ENCODE data around the gene FGD3.
"Not testable (repeated sequence)": the region's sequence is repeated elsewhere in the genome, so short reads cannot be mapped to it uniquely, and the experiment has no call there.

The FGD3 gene, protein sequence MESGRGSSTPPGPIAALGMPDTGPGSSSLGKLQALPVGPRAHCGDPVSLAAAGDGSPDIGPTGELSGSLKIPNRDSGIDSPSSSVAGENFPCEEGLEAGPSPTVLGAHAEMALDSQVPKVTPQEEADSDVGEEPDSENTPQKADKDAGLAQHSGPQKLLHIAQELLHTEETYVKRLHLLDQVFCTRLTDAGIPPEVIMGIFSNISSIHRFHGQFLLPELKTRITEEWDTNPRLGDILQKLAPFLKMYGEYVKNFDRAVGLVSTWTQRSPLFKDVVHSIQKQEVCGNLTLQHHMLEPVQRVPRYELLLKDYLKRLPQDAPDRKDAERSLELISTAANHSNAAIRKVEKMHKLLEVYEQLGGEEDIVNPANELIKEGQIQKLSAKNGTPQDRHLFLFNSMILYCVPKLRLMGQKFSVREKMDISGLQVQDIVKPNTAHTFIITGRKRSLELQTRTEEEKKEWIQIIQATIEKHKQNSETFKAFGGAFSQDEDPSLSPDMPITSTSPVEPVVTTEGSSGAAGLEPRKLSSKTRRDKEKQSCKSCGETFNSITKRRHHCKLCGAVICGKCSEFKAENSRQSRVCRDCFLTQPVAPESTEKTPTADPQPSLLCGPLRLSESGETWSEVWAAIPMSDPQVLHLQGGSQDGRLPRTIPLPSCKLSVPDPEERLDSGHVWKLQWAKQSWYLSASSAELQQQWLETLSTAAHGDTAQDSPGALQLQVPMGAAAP

DNA sequence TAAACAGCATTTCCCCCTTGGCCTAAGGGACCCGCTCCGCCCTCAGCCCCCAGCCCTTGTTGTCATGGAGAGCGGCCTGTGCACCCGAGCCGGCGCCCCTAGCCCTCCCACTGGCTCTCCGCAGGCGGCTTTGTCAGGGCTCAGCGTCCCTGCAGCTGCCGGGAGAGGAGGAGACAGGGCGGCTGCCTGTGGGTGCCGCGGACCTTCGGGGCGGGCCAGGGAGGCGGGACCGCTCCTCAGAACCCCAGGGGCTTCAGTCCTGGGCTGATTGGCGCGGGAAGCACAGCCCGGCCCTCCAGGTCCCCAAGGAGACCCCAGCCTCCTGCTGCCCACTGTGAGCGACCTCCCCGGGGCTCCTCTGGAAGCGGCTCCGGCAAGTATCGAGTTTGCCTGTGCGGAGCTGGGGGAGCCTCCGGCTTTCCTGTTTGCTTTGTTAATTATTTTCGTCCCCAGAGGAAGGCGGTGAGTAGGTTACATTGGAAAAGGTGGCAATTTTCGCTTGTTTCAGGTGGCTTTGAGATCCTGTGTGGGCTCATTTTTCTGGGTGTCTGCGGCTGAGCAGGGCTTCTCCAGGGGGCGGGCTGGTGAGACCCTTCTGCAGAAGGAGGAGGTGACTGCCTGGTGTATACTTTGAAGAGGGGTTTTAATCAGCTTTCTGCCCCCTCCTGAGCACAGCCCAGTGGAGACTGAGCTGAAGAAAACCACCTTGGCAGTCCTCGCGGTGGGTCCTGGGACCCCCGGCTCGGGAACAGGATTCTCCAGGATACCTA lies at the start of gene FGD3:
Gene FGD3 (plus strand): TSS at position 256 of the 770 bp plus-strand sequence. CDS start 28,734 bp downstream, outside the sequence.
- DNase-seq: peak in 5 of 6 experiments; percentile 21 to 53 (median 34)

GRCh38 chr9:92905137-92905536 lies 42.2 kb upstream of the FGD3 start:
- DNase-seq: not testable (repeated sequence)

- no peak for DNase-seq
Measured at GRCh38 chr9:92911511-92912475, 35.5 kb upstream of the FGD3 start.

GRCh38 chr9:92917176-92917800 lies 30.0 kb upstream of the FGD3 start:
- no peak for DNase-seq

DNA sequence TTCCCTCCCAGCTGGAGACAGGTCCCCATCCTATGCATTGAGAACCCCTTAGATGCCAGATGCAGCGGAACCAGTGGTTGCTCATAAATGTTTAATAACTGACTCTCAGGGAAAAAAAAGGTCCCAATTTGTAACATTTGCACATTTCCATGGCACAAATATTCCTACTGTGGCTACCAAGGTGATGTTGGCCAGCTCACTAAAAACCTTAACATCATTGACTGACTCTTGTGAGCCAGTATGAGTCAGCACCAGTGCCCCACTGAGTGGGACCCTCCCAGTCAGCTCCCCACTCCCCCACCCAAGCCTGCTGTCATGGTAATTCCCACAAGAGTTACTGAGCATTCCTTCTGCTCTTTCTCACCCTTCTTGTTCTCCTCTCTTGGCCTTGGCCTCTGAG lies 26.9 kb upstream of the FGD3 start:
- DNase-seq: no peak

DNA sequence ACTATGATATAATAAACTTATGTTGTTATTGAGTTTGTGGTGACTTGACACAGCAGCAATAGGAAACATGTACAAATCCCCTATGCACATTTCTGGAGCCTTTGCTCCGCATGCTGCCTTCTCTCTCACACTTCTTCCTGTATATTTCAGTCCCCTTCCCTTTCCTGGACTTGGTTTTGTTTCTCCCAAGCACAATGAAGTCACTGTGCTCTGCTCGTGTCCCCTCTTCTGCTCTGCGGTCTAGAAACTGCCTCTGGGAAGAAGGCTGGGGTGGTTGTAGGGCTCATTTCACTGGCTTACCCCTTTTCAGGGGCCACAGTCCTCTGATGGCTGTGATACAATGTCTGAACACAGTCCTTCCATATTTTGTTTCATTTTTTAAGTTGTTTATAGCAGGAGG lies 15.7 kb upstream of the FGD3 start:
- DNase-seq: no peak

DNA sequence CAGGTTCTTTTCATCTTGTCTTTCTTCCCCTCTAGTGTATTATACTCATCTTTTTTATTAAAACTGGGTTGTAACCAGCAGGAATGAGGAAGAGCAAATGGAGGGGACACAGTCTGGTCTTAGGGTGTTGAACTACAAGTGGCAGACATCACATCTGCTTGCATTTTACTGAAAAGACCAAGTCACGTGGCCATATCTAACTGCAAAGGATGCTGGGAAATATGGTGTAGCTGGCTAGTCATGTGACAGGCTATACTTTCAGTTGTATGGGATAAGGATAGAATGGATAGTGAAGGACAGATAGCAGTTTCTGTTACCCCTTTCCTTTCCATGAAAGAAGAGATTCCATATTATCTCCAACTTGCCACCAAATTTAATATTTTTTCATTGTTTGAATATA lies 13.0 kb upstream of the FGD3 start:
- no peak for DNase-seq

GRCh38 chr9:92938025-92938424 lies 9.3 kb upstream of the FGD3 start:
- DNase-seq: no peak

DNA sequence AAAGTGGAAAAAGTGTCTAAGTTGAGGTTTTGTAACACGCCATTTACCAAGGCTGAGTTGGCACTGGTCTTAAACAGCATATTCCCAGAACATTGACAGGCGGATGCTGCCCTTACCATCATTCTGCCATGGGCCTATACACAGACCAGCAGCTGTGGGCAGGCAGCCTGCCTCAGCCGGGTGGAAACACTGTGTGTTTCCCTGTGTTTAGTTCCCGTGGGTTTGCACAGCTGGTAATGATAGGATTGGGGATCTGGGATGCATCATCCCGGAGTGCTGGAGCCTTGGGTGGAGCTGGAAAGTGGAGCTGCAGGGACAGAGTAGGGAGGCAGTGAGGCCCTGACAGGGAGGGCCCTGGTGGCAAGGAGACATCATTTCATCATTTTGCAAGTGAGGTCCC lies 5.5 kb upstream of the FGD3 start:
- DNase-seq: no peak

DNA sequence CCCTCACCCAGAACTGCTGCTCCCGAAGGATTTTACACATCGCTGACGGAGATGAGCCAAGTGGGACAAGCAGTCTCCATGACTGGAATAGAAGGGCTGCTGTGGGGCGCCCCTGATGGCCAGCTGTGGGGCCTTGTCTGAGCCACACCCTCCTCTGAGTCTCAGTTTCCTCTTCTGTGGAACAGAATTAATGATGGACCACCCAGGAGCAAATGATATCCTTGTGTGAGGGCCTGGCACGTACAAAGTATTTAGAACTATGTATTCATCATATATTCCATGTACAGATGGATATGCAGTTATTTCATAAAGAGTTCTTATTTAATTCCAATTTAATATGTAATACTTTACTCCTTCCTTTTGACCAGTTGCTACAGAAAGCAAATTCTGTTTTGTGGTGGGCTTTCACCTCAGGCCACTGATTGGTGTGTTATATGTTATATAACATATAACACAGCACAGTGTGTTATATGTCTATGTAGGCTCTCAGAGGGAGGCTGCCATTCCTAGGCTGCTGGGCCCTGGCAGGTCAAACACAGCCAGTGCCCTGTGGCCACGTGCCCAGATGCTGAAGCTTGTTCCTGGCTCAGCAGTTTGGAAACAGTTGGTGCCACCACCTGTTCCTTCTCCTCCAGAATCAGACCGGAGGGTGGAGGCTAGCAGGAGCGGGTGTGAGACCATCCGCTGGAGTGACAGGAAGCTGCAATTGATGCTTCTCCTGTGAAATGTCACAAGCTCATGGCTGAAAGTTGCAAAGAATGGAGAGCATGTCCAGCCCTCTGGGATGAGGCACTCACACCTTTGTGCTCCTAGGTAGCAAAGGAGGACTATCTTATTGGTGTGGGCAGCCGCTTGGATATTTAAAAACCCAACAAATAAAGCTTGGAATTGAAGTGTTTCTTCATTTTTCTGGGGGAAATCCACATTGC lies 4.4 kb upstream of the FGD3 start:
- no peak for DNase-seq

GRCh38 chr9:92944921-92945320 lies 2.4 kb upstream of the FGD3 start:
- no peak for DNase-seq

- DNase-seq: no peak
Measured at GRCh38 chr9:92945796-92946195, 1.5 kb upstream of the FGD3 start.

GRCh38 chr9:92948038-92948534 lies 763 bp downstream of the FGD3 start:
- peak in 1 of 6 experiments; percentile 39 for DNase-seq

GRCh38 chr9:92948632-92949031 lies 1.3 kb downstream of the FGD3 start:
- no peak for DNase-seq

- no peak for DNase-seq
Measured at GRCh38 chr9:92949266-92949982, 2.1 kb downstream of the FGD3 start.

- DNase-seq: no peak
Measured at GRCh38 chr9:92950359-92950955, 3.1 kb downstream of the FGD3 start.

- DNase-seq: no peak
Measured at GRCh38 chr9:92952906-92953610, 5.7 kb downstream of the FGD3 start.

DNA sequence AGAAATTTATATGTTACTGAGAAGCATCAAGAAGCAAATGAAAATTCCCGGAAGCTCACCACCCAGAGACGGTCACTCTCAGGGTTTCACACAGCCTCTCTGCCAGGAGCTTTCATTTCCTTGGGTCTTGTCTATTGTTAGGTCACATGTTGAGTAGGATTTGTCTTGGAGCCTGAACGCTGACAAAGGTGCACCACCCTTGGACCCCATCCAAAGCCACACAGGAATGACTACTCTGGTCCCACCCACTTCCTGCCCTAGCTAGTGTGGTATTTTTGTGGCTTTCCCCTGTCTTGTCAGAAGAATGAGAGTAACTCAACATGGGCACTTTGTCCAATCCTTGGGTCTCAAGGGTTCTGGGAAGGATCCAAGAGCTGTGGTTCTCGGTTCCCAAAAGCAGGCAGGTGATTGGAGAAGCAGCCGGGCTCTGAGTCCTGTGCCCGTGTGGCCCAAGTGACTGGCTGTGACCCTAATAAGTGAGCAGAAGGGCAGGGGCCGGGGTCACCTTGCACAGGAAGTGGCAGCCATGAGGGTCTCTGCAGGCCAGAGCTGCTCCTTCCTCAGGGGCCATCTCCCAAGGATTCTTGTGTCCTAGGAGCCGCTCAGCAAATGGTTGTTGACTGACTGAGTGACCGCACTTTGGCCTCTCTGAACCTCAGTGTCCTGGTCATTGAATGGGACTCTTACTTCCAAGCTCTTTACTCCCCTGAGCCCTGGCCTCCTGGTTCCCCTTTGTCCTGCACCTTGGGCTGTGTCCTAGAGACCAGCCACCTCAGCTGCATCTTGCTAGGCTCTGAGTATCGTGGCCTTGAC lies 6.9 kb downstream of the FGD3 start:
- peak; percentile 66 to 88 (median 82) for DNase-seq

All from stimulated activated naive CD4-positive, alpha-beta T cell (primary cell).